ENCODE measurements around the gene TOX2. TPM values are rescaled to one million over a fixed set of nuclear protein-coding genes. Genes with fewer than 3 reads are reported as not detected.
A peak's percentile ranks its signal among the peaks of the same experiment; 100 is the strongest.

The TOX2 gene
- total RNA-seq, 1 experiment from 2014 or later = 2.7 TPM

DNA sequence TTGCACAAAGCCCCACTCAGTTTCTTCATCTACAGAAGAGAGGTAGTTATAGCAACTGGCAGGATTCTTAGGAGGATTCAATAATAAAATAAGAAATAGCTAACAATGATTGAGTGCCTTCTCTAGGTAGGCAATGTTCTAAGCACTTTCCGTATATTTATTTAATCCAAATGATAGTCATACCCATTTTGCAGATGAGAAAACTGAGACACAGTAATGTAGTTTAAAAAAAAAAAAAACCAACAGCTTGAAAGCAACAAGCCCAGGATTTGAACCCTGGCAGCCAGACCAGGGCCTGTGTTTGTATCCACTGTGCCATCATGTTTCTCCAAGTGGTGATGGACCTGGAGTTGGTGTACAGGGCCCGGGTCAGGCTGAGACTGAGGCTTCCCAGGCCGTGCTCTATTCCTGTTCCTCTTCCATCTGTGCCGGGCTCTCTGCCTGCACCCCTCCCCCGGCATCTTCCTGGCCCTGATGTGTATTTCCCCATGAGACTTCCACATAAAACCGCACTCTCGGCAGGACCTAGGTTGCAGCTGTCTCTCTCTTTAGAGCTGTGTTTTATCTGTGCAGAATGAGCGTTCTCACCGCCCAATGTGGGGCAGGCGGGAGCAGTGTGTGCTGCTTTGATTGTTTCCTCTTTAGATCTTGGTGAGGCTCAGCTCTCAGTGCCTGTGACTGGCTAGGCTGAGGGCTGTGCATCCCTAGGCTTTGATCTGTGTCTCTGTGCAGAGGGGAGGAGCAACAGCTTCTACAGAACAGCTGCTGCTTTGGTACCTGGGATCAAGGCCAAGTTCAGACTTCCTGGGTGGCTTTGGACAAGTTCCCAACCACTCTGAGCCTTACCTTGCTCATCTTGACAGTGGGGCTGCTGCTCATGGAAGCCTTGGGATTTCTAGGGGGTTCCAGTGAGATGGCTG, 49.5 kb downstream of the TOX2 start:
- Mint-ChIP-seq H3K27me3 (ENCODE audit: insufficient read depth, unreplicated experiment) (no peaks in the 10 kb centered on the region), H3K27ac (ENCODE audit: low read depth, unreplicated experiment) (no peak overlapping the region)
- POLR2A ChIA-PET = interaction anchor here (0.9 to 1.9 kb wide), 2 partner anchors 9 to 23 kb away, joined by 4 to 9 read pairs; no protein-coding TSS in a partner anchor

DNA sequence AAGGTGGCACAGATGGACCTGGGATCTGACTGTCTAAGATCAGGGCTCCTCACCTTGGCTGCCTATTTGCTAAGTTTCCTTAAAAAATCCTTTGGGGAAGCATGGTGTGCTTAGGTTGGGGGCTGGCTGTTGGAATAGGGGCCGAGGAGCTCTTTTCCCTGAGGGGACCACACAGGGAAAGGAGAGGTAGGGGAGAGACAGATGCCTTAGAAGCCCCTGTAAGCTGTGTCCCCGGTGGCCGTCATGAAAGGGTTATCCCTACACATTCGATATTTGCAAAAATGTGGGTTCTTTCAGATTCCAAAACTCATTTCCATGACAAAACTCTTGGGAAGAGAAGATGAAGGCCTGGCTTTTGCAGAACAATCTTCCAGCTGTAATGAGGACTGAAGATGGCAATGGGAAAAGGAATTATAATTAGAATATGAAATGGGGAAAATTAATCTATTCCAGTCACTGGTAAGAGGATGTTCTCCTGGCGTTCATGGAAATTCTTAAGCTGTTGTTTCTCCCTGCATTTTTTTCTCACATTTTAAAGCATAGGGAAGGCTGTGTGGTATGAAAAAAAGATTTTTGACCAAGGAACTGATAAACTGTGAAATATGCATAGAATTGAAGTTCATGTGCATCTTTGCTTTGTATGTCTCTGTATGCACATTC, 53.8 kb downstream of the TOX2 start:
- TF ChIP-seq, protein P1, sequence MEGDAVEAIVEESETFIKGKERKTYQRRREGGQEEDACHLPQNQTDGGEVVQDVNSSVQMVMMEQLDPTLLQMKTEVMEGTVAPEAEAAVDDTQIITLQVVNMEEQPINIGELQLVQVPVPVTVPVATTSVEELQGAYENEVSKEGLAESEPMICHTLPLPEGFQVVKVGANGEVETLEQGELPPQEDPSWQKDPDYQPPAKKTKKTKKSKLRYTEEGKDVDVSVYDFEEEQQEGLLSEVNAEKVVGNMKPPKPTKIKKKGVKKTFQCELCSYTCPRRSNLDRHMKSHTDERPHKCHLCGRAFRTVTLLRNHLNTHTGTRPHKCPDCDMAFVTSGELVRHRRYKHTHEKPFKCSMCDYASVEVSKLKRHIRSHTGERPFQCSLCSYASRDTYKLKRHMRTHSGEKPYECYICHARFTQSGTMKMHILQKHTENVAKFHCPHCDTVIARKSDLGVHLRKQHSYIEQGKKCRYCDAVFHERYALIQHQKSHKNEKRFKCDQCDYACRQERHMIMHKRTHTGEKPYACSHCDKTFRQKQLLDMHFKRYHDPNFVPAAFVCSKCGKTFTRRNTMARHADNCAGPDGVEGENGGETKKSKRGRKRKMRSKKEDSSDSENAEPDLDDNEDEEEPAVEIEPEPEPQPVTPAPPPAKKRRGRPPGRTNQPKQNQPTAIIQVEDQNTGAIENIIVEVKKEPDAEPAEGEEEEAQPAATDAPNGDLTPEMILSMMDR (IDR thresholded peaks at IDR 0.05; ENCODE audit: unreplicated experiment) = no peak
- no peaks in the 10 kb centered on the region for H3K4me1 Mint-ChIP-seq (ENCODE audit: insufficient read depth, unreplicated experiment)
- no peaks in the 10 kb centered on the region for H3K9me3 Mint-ChIP-seq (ENCODE audit: unreplicated experiment)
- no peaks in the 10 kb centered on the region for H3K36me3 Mint-ChIP-seq (ENCODE audit: insufficient read depth, unreplicated experiment)
- no peaks in the 10 kb centered on the region for H3K27me3 Mint-ChIP-seq (ENCODE audit: insufficient read depth, unreplicated experiment)
- no peak for DNase-seq (ENCODE audit: unreplicated experiment)
- H3K4me3 Mint-ChIP-seq (ENCODE audit: unreplicated experiment) = no peak overlapping the region
- no TSS peak for BruUV-seq (replicated peaks)
- CTCF ChIA-PET = interaction anchor here (1.0 kb wide), 1 partner anchor 58 kb away, joined by 3 read pairs; no protein-coding TSS in a partner anchor
- intact Hi-C loops (cut with micrococcal nuclease) = no loop called here
- POLR2A ChIA-PET = no interaction called here
- no peak overlapping the region for H3K27ac Mint-ChIP-seq (ENCODE audit: low read depth, unreplicated experiment)

More for the DNA sequence above, 49.5 kb downstream of the TOX2 start:
- H3K9me3 Mint-ChIP-seq (ENCODE audit: unreplicated experiment) = no peaks in the 10 kb centered on the region
- TF ChIP-seq, protein P1 (IDR thresholded peaks at IDR 0.05; ENCODE audit: unreplicated experiment) = no peak
- no peak overlapping the region for H3K4me3 Mint-ChIP-seq (ENCODE audit: unreplicated experiment)
- DNase-seq (ENCODE audit: unreplicated experiment) = peak; percentile 59
- H3K4me1 Mint-ChIP-seq (ENCODE audit: insufficient read depth, unreplicated experiment) = peaks cover 6% of the 10 kb centered on the region
- intact Hi-C loops (cut with micrococcal nuclease) = no loop called here
- CTCF ChIA-PET = interaction anchor here (1.1 to 1.7 kb wide), 6 partner anchors 8 to 426 kb away, joined by 3 to 5 read pairs (median 4); no protein-coding TSS in a partner anchor
- H3K36me3 Mint-ChIP-seq (ENCODE audit: insufficient read depth, unreplicated experiment) = no peaks in the 10 kb centered on the region
- no TSS peak for BruUV-seq (replicated peaks)

DNA sequence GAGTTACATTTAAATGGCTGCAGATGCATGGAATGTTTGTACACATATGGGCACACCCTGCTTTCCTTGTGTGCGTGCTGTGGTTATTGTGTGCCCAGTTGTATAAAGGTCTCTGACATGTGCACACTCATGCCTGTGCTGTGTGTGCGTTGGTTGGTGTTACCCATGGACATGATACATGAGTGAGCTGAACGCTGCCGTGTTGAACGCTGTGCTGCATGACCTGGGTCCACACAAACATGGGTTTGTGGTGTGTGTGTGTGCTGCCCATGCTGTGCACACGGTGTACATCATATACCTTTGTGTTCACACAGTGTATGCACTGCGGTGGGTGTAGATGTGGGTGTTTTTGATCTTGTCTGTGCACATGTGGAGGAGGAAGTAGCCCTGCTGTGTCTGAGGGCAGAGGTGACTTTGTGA, 54.4 kb downstream of the TOX2 start:
- H3K4me3 Mint-ChIP-seq (ENCODE audit: unreplicated experiment) = no peak overlapping the region
- H3K4me1 Mint-ChIP-seq (ENCODE audit: insufficient read depth, unreplicated experiment) = no peaks in the 10 kb centered on the region
- no TSS peak for BruUV-seq (replicated peaks)
- H3K27me3 Mint-ChIP-seq (ENCODE audit: insufficient read depth, unreplicated experiment) = no peaks in the 10 kb centered on the region
- intact Hi-C loops (cut with micrococcal nuclease) = no loop called here
- no peak for DNase-seq (ENCODE audit: unreplicated experiment)
- CTCF ChIA-PET = no interaction called here
- no peaks in the 10 kb centered on the region for H3K36me3 Mint-ChIP-seq (ENCODE audit: insufficient read depth, unreplicated experiment)
- H3K9me3 Mint-ChIP-seq (ENCODE audit: unreplicated experiment) = no peaks in the 10 kb centered on the region
- POLR2A ChIA-PET = no interaction called here
- TF ChIP-seq, protein P1 (IDR thresholded peaks at IDR 0.05; ENCODE audit: unreplicated experiment) = no peak
- no peak overlapping the region for H3K27ac Mint-ChIP-seq (ENCODE audit: low read depth, unreplicated experiment)

DNA sequence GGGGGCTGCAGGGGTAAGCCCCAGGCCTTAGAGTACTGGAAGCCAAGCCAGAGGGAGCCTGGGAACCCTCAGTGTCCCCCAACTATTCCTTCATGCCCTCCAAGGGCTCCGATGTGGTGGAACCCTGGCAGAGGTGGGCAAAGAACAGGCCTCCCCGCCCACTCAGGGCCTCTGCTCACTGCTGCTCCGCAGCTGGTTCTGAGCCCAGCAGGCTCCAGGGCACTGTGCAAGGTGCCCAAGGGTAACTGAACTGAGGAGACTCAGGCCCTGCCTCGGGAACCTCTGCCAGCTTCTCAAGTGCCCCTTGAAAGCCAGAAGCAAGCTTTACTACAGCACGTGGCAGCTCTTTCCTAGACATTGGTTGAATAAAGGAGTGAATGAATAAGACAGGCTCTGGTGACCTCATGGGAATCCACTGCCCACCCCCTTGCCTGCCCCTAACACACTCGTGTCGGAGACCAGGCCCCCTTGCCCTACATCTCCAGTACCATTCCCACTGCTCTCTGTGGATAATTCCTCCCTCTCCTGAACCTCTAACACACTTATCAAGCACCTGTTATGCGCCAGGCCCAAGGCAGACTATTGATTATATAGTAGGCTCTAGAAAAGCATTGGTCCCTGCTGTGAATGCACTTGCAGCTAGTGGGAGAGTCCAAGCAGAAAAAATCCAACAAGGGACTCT, 55.0 kb downstream of the TOX2 start:
- H3K27me3 Mint-ChIP-seq (ENCODE audit: insufficient read depth, unreplicated experiment) = no peaks in the 10 kb centered on the region
- ChIA-PET CTCF (no interaction called here), POLR2A (no interaction called here)
- H3K36me3 Mint-ChIP-seq (ENCODE audit: insufficient read depth, unreplicated experiment) = no peaks in the 10 kb centered on the region
- H3K27ac Mint-ChIP-seq (ENCODE audit: low read depth, unreplicated experiment) = no peak overlapping the region
- no peak for DNase-seq (ENCODE audit: unreplicated experiment)
- BruUV-seq (replicated peaks) = no TSS peak
- no peaks in the 10 kb centered on the region for H3K9me3 Mint-ChIP-seq (ENCODE audit: unreplicated experiment)
- H3K4me3 Mint-ChIP-seq (ENCODE audit: unreplicated experiment) = no peak overlapping the region
- TF ChIP-seq, protein P1 (IDR thresholded peaks at IDR 0.05; ENCODE audit: unreplicated experiment) = no peak
- H3K4me1 Mint-ChIP-seq (ENCODE audit: insufficient read depth, unreplicated experiment) = peaks cover under 1% of the 10 kb centered on the region
- intact Hi-C loops (cut with micrococcal nuclease) = no loop called here
